ENCODE data around the gene PDE4A. TPM values are rescaled to one million over a fixed set of nuclear protein-coding genes. Genes with fewer than 3 reads are reported as not detected.

Gene PDE4A
- total and polyA plus RNA-seq, 2 experiments from 2014 or later = 2.4 to 15.9 TPM

DNA sequence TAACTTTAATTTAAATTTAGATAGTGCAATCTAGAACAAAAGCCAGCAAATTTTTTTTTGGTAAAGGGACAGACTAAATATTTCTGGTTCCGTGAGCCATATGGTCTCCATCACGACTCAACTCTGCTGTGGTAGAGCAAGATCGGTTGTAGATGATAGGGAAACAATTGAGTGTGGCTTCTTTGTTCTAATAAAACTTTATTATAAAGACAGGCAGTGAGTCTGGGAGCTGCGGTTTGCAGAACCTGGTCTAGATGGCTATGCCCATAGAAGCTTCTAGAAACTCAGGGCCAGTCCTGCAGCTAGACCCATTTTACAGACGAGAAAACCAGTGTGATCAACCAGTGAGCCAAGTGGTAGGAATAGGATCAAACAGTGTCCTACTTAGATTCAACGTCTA, 28.2 kb upstream of the PDE4A start:
- Histone ChIP-seq H3F3A (ENCODE audit: insufficient read depth) (0 out of 2 replicates have a peak, but pooled peaks cover 6% of the 10 kb centered on the region), H3K9ac (no peak overlapping the region), H3K36me3 (ENCODE audit: low read depth) (peaks cover 16% of the 10 kb centered on the region; the same call in 1 of the 2 replicates), H3K27me3 (replicated peaks; ENCODE audit: insufficient read depth) (no peaks in the 10 kb centered on the region), H2AFZ (no peak overlapping the region), H3K9me3 (ENCODE audit: low read depth) (no peaks in the 10 kb centered on the region), H3K79me2 (ENCODE audit: insufficient read depth) (peaks cover 10% of the 10 kb centered on the region), H3K4me1 (ENCODE audit: insufficient read depth) (no peaks in the 10 kb centered on the region), H3K4me3 (no peak overlapping the region), H3K4me2 (ENCODE audit: unreplicated experiment) (no peak overlapping the region), H3K9me2 (ENCODE audit: insufficient read depth) (no peaks in the 10 kb centered on the region), H4K20me1 (ENCODE audit: insufficient read depth) (no peaks in the 10 kb centered on the region), H3K27ac (no peak overlapping the region)
- TF ChIP-seq EZH2phosphoT487 (IDR thresholded peaks at IDR 0.05; ENCODE audit: insufficient read depth, low read depth) (no peak), EZH2 (IDR thresholded peaks at IDR 0.05; ENCODE audit: insufficient read depth, poor library complexity, severe bottlenecking) (no peak)
- 84 to 90% methylated on average over 6 of the region's 6 CpGs for whole genome bisulfite sequencing, 2 experiments (ENCODE audit: low coverage in 1 of 2, low lambda C conversion rate in 2 of 2, missing lambda C conversion rate in 2 of 2)
- no peak for DNase-seq
- in situ Hi-C loops (cut with MboI) = loop anchor here (25.0 kb wide), 1 partner anchor 455 kb away; the partner anchor contains the start of gene OLFM2

- H3K4me2 ChIP-seq (ENCODE audit: unreplicated experiment) = no peak overlapping the region
- H3F3A ChIP-seq (ENCODE audit: insufficient read depth) = 0 out of 2 replicates have a peak, but pooled peaks cover 6% of the 10 kb centered on the region
- in situ Hi-C loops (cut with MboI) = loop anchor here (25.0 kb wide), 1 partner anchor 456 kb away; the partner anchor contains the start of gene OLFM2
- no peaks in the 10 kb centered on the region for H3K9me2 ChIP-seq (ENCODE audit: insufficient read depth)
- no peaks in the 10 kb centered on the region for H3K27me3 ChIP-seq (replicated peaks; ENCODE audit: insufficient read depth)
- no peak overlapping the region for H3K9ac ChIP-seq
- no peak overlapping the region for H2AFZ ChIP-seq
- H3K27ac ChIP-seq = no peak overlapping the region
- H3K79me2 ChIP-seq (ENCODE audit: insufficient read depth) = peaks cover 20% of the 10 kb centered on the region
- TF ChIP-seq EZH2phosphoT487 (IDR thresholded peaks at IDR 0.05; ENCODE audit: insufficient read depth, low read depth) (no peak), EZH2 (IDR thresholded peaks at IDR 0.05; ENCODE audit: insufficient read depth, poor library complexity, severe bottlenecking) (no peak)
- DNase-seq = no peak
- peaks cover 16% of the 10 kb centered on the region; the same call in 1 of the 2 replicates for H3K36me3 ChIP-seq (ENCODE audit: low read depth)
- WGBS, 2 experiments (ENCODE audit: low coverage in 1 of 2, low lambda C conversion rate in 2 of 2, missing lambda C conversion rate in 2 of 2) = 88 to 89% methylated on average over 15 to 24 of the region's 24 CpGs
- H4K20me1 ChIP-seq (ENCODE audit: insufficient read depth) = no peaks in the 10 kb centered on the region
- no peaks in the 10 kb centered on the region for H3K4me1 ChIP-seq (ENCODE audit: insufficient read depth)
- H3K4me3 ChIP-seq = no peak overlapping the region
- no peaks in the 10 kb centered on the region for H3K9me3 ChIP-seq (ENCODE audit: low read depth)
These were observed 27.2 kb upstream of the PDE4A start for GRCh38 chr19:10393137-10393536.

- Histone ChIP-seq H3K79me2 (ENCODE audit: insufficient read depth) (peaks cover 38% of the 10 kb centered on the region), H3F3A (ENCODE audit: insufficient read depth) (0 out of 2 replicates have a peak, but pooled peaks cover 6% of the 10 kb centered on the region), H4K20me1 (ENCODE audit: insufficient read depth) (no peaks in the 10 kb centered on the region), H3K9me3 (ENCODE audit: low read depth) (no peaks in the 10 kb centered on the region), H3K4me2 (ENCODE audit: unreplicated experiment) (no peak overlapping the region), H3K9ac (no peak overlapping the region), H3K27ac (no peak overlapping the region), H3K4me1 (ENCODE audit: insufficient read depth) (no peaks in the 10 kb centered on the region), H3K27me3 (replicated peaks; ENCODE audit: insufficient read depth) (no peaks in the 10 kb centered on the region), H2AFZ (no peak overlapping the region), H3K4me3 (no peak overlapping the region), H3K36me3 (ENCODE audit: low read depth) (peaks cover 16% of the 10 kb centered on the region; the same call in 1 of the 2 replicates), H3K9me2 (ENCODE audit: insufficient read depth) (no peaks in the 10 kb centered on the region)
- TF ChIP-seq EZH2phosphoT487 (IDR thresholded peaks at IDR 0.05; ENCODE audit: insufficient read depth, low read depth) (no peak), EZH2 (IDR thresholded peaks at IDR 0.05; ENCODE audit: insufficient read depth, poor library complexity, severe bottlenecking) (no peak)
- in situ Hi-C loops (cut with MboI) = loop anchor here (25.0 kb wide), 1 partner anchor 458 kb away; the partner anchor contains the start of gene OLFM2
- 82 to 83% methylated on average over 12 of the region's 12 CpGs for WGBS, 2 experiments (ENCODE audit: low coverage in 1 of 2, low lambda C conversion rate in 2 of 2, missing lambda C conversion rate in 2 of 2)
- DNase-seq = no peak
These were observed 25.3 kb upstream of the PDE4A start for GRCh38 chr19:10395003-10395402.

DNA sequence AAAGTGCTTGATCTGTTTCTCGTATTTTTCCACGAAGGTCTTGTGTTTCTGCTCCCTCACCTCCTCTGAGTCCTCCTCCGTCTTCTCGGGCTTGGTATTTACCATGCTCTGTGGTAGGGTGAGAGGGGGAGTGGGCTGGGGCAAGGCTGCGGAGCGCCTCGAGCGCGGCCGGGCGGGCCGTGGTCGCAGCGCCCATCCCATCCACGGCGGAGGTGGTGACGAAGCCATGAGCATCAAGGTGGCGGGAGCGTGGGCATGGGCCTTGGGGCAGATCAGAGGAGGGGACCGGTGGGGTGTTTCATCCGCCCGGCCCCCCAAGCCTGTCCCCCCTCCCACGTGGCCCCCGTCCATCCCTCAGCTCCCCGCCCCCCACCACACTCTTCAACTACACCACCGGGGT, 24.9 kb upstream of the PDE4A start:
- H3K36me3 ChIP-seq (ENCODE audit: low read depth) = peaks cover 16% of the 10 kb centered on the region; the same call in 1 of the 2 replicates
- H4K20me1 ChIP-seq (ENCODE audit: insufficient read depth) = no peaks in the 10 kb centered on the region
- H3K9me2 ChIP-seq (ENCODE audit: insufficient read depth) = no peaks in the 10 kb centered on the region
- 95 to 100% methylated on average over 7 to 26 of the region's 26 CpGs for WGBS, 2 experiments (ENCODE audit: low coverage in 1 of 2, low lambda C conversion rate in 2 of 2, missing lambda C conversion rate in 2 of 2)
- H3F3A ChIP-seq (ENCODE audit: insufficient read depth) = 0 out of 2 replicates have a peak, but pooled peaks cover 6% of the 10 kb centered on the region
- DNase-seq = no peak
- no peaks in the 10 kb centered on the region for H3K27me3 ChIP-seq (replicated peaks; ENCODE audit: insufficient read depth)
- TF ChIP-seq EZH2phosphoT487 (IDR thresholded peaks at IDR 0.05; ENCODE audit: insufficient read depth, low read depth) = no peak
- TF ChIP-seq EZH2 (IDR thresholded peaks at IDR 0.05; ENCODE audit: insufficient read depth, poor library complexity, severe bottlenecking) = no peak
- H3K9ac ChIP-seq = no peak overlapping the region
- 0 out of 2 replicates have a peak, but pooled peaks cover 2% of the 10 kb centered on the region for H3K4me1 ChIP-seq (ENCODE audit: insufficient read depth)
- no peak overlapping the region for H2AFZ ChIP-seq
- H3K27ac ChIP-seq = no peak overlapping the region
- H3K4me2 ChIP-seq (ENCODE audit: unreplicated experiment) = no peak overlapping the region
- in situ Hi-C loops (cut with MboI) = loop anchor here (25.0 kb wide), 1 partner anchor 458 kb away; the partner anchor contains the start of gene OLFM2
- no peak overlapping the region for H3K4me3 ChIP-seq
- peaks cover 43% of the 10 kb centered on the region for H3K79me2 ChIP-seq (ENCODE audit: insufficient read depth)
- no peaks in the 10 kb centered on the region for H3K9me3 ChIP-seq (ENCODE audit: low read depth)
